Measurements from ENCODE around the gene BCAR3.

The BCAR3 gene

GRCh38 chr1:93569489-93569888 is 112.1 kb downstream of the BCAR3 start:
- H3K4me3 ChIP-seq (ENCODE audit: low read depth in 1 of 2, low read length in 2 of 2): no peak overlapping the region
- no peak overlapping the region for H3K9ac ChIP-seq (ENCODE audit: low read depth, low read length)
- no peak for TF ChIP-seq CTCF (IDR thresholded peaks at IDR 0.05; ENCODE audit: borderline replicate concordance, extremely low read depth, low read length, poor library complexity, severe bottlenecking)
- no peak for TF ChIP-seq EZH2 (IDR thresholded peaks at IDR 0.05; ENCODE audit: borderline replicate concordance, low read depth, low read length, severe bottlenecking)
- no peak overlapping the region for H3K27ac ChIP-seq (ENCODE audit: low read length)
- no peak for DNase-seq
- H3K27me3 ChIP-seq (ENCODE audit: insufficient read depth, low read length, poor library complexity): no peaks in the 10 kb centered on the region
- H3K79me2 ChIP-seq (ENCODE audit: insufficient read depth, low read length): no peaks in the 10 kb centered on the region
- H3K4me2 ChIP-seq (ENCODE audit: insufficient read depth, low read length): no peak overlapping the region
- no peaks in the 10 kb centered on the region for H3K9me3 ChIP-seq (ENCODE audit: insufficient read depth, low read length, severe bottlenecking)
- H2AFZ ChIP-seq (ENCODE audit: low read depth, low read length): no peak overlapping the region
- H3K36me3 ChIP-seq (ENCODE audit: insufficient read depth, low read length): no peaks in the 10 kb centered on the region
- H4K20me1 ChIP-seq (ENCODE audit: insufficient read depth, low read length): no peaks in the 10 kb centered on the region
- H3K4me1 ChIP-seq (ENCODE audit: insufficient read depth, low read length): no peaks in the 10 kb centered on the region
- peak; percentile 40; the same call in 1 of the 3 replicates for ATAC-seq (ENCODE audit: insufficient read depth, low read depth)

GRCh38 chr1:93567255-93567918 is 114.2 kb downstream of the BCAR3 start:
- Histone ChIP-seq H3K27me3 (ENCODE audit: insufficient read depth, low read length, poor library complexity) (no peaks in the 10 kb centered on the region), H3K9me3 (ENCODE audit: insufficient read depth, low read length, severe bottlenecking) (no peaks in the 10 kb centered on the region), H3K9ac (ENCODE audit: low read depth, low read length) (no peak overlapping the region), H3K4me2 (ENCODE audit: insufficient read depth, low read length) (no peak overlapping the region), H3K4me1 (ENCODE audit: insufficient read depth, low read length) (no peaks in the 10 kb centered on the region), H3K36me3 (ENCODE audit: insufficient read depth, low read length) (no peaks in the 10 kb centered on the region), H2AFZ (ENCODE audit: low read depth, low read length) (no peak overlapping the region), H3K27ac (ENCODE audit: low read length) (no peak overlapping the region), H3K4me3 (ENCODE audit: low read depth in 1 of 2, low read length in 2 of 2) (no peak overlapping the region), H3K79me2 (ENCODE audit: insufficient read depth, low read length) (no peaks in the 10 kb centered on the region), H4K20me1 (ENCODE audit: insufficient read depth, low read length) (no peaks in the 10 kb centered on the region)
- TF ChIP-seq CTCF (IDR thresholded peaks at IDR 0.05; ENCODE audit: borderline replicate concordance, extremely low read depth, low read length, poor library complexity, severe bottlenecking): no peak
- TF ChIP-seq EZH2 (IDR thresholded peaks at IDR 0.05; ENCODE audit: borderline replicate concordance, low read depth, low read length, severe bottlenecking): no peak
- ATAC-seq (ENCODE audit: insufficient read depth, low read depth) (no peak), DNase-seq (no peak)

GRCh38 chr1:93566227-93566626 is 115.4 kb downstream of the BCAR3 start:
- Histone ChIP-seq H3K9me3 (ENCODE audit: insufficient read depth, low read length, severe bottlenecking) (no peaks in the 10 kb centered on the region), H3K9ac (ENCODE audit: low read depth, low read length) (no peak overlapping the region), H3K4me3 (ENCODE audit: low read depth in 1 of 2, low read length in 2 of 2) (no peak overlapping the region), H3K4me2 (ENCODE audit: insufficient read depth, low read length) (no peak overlapping the region), H3K79me2 (ENCODE audit: insufficient read depth, low read length) (no peaks in the 10 kb centered on the region), H3K27ac (ENCODE audit: low read length) (no peak overlapping the region), H3K4me1 (ENCODE audit: insufficient read depth, low read length) (no peaks in the 10 kb centered on the region), H3K36me3 (ENCODE audit: insufficient read depth, low read length) (peaks cover 3% of the 10 kb centered on the region; the same call in 1 of the 2 replicates), H3K27me3 (ENCODE audit: insufficient read depth, low read length, poor library complexity) (no peaks in the 10 kb centered on the region), H4K20me1 (ENCODE audit: insufficient read depth, low read length) (no peaks in the 10 kb centered on the region), H2AFZ (ENCODE audit: low read depth, low read length) (no peak overlapping the region)
- TF ChIP-seq CTCF (IDR thresholded peaks at IDR 0.05; ENCODE audit: borderline replicate concordance, extremely low read depth, low read length, poor library complexity, severe bottlenecking): no peak
- DNase-seq: no peak
- ATAC-seq (ENCODE audit: insufficient read depth, low read depth): no peak
